ENCODE measurements around the gene GPR139. TPM values are rescaled to one million over a fixed set of nuclear protein-coding genes. Genes with fewer than 3 reads are reported as not detected.

The GPR139 gene
- total RNA-seq, 1 donor from 2014 or later: not detected

GRCh38 chr16:20053336-20053735 lies 20.4 kb downstream of the GPR139 start:
- no peak for DNase-seq

GRCh38 chr16:20051611-20052010 lies 22.1 kb downstream of the GPR139 start:
- DNase-seq: no peak

DNA sequence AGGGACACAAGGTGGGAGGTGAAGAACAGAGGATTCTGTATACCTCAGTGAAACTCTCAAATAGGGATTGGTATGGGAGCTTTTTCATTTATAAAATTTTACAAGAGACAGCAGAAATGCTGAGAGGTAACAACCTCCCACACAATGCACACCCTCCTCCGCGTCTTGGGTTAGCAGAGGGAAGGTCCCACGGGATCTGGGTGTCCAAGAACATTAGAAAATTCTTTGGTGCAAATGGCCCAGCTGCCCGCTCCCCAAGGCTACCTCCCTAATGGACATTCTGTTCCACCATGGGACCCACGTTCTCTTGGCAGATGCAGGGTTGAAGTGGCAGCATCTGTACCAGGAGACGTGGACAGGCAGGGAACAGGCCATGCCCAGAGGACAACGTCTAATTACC lies 22.5 kb downstream of the GPR139 start:
- no peak for DNase-seq

DNA sequence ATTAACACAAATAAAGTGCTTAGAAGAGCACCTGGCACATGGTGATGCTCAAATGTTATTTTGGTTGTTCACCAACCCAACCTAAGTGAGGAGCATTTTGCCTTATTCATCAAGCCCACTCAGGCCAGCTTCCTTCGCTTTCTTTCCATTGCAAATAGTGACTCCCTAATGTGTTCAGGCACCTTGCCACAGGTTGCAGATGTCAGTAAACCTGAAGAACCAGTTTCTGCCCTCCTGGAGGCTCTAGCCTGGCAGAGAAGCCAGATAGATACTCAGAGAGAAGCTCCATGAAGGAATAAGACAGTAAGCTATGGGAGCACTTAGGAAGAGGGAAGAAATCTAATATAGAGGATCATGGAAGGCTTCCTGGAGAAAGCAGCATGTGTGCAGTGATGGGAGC lies 23.9 kb downstream of the GPR139 start:
- no peak for DNase-seq

- DNase-seq: no peak
Measured at GRCh38 chr16:20045886-20046285, 27.8 kb downstream of the GPR139 start.

DNA sequence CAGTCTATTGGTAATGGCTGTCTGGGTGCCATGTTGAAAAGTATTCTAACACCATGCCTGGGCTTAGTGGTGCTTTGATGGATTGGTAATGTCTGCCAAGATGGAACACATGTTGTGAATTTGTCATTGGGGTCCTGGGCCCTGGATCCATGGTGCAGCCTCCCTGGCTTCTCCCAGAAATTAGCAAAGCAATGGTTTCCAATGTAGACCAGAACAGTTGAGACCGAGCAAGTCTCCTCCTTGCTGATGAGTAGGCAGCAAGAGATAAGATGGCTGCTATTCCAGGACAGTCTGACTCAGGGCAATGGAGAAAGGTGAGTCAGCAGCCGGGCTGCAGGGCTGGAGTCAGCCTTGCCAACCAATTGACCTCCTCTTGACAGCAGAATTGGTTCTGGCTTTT lies 30.8 kb downstream of the GPR139 start:
- no peak for DNase-seq

GRCh38 chr16:20041924-20042596 lies 31.6 kb downstream of the GPR139 start:
- DNase-seq: no peak

DNA sequence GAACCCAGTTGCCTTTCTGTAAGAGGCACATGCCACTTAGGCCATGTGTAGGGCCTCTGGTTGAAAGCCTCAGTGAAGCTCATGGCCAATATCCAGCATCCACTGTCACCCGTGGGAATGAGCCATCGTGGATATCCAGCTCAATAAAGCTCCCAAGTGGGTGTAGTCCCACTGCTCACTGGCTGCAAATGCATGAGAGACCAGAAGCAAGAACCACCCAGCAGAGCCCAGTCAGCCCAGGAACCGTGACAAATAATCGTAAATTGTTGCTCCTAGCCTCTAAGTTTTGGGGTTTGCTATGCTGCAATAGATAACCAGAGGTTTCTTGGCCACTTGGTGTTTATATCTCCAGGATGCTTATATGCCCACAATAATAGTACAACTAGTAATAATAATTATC lies 33.7 kb downstream of the GPR139 start:
- no peak for DNase-seq

GRCh38 chr16:20029611-20030010 lies 44.1 kb downstream of the GPR139 start:
- DNase-seq: no peak

- no peak for DNase-seq
Measured at GRCh38 chr16:20026361-20027072, 47.2 kb downstream of the GPR139 start.

DNA sequence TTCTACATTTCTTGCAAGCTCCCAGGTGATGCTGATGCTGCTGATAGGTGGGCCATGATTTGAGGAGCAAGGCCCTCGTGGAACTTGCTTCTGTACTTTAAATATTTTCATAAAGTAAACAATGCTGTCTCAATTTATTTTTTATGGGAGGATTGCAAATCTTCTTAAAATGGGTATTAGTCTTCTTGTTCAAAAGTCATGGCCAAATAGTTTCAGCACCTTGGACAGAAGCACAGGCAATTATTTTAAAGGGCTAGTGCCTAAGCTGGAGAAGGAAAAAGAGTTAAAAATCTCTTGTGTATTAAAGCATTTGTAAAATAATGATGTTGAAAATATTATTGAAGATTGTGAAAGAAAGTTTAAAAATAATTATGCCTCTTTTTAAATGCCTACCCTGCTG lies 50.5 kb downstream of the GPR139 start:
- no peak for DNase-seq

GRCh38 chr16:20020976-20021375 lies 52.7 kb downstream of the GPR139 start:
- DNase-seq: no peak

DNA sequence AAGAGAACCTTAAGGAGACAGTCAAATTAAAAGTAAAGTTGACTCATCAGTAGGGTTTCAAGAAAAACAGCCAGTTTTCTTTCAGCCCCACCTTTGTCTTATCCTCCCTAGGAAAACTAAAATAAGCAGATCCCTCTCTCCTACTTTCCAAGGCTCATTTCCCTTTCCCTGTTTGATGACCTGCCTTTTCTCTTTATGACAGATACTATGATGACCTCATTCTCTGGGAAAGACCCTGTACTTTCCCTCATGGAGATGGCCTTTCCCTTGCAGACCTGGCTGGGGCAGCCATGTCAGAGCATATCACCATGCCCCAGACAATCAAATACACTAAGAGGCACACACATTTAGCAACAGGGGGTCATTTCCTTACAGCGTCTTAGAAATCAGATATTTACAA lies 53.6 kb downstream of the GPR139 start:
- no peak for DNase-seq

DNA sequence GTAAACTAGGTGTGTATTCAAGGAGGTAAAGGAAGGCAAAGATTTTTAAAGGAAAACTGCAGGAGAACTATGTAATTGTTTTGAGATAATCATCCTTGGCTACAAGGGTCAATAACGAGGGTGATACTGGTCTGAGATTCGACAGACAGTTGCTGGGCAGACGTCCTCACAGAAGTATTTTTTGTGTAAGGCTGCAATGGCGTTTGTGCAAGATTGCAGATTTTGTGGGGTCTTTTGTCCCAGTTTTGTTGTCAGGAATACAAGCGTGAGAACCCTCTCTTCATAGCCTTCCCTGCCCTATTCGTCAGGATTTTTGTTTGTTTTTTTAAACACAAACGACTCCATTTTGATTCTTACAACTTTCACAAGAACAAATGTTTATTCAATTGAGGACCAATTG lies 57.5 kb downstream of the GPR139 start:
- DNase-seq: no peak

DNA sequence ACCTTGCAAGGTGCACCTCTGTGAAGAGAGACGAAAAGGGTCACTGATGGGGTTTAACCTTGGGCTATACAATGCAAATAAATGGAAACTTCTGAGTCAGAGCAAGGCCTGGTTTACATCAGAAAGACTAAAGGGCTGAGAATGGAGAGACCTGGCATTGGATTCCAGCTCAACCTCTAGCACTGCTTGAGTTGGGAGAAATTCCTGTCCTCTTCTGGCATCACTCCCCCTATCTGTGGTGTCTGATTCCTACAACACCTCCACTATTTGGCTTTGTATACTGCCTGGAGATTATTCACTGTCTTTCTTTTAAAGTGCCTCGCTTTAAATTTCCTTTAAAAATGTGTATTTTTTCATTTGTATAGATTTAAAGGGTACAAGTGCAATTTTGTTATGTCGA lies 68.8 kb downstream of the GPR139 start:
- DNase-seq: no peak

GRCh38 chr16:20002936-20003335 lies 70.8 kb downstream of the GPR139 start:
- no peak for DNase-seq

DNA sequence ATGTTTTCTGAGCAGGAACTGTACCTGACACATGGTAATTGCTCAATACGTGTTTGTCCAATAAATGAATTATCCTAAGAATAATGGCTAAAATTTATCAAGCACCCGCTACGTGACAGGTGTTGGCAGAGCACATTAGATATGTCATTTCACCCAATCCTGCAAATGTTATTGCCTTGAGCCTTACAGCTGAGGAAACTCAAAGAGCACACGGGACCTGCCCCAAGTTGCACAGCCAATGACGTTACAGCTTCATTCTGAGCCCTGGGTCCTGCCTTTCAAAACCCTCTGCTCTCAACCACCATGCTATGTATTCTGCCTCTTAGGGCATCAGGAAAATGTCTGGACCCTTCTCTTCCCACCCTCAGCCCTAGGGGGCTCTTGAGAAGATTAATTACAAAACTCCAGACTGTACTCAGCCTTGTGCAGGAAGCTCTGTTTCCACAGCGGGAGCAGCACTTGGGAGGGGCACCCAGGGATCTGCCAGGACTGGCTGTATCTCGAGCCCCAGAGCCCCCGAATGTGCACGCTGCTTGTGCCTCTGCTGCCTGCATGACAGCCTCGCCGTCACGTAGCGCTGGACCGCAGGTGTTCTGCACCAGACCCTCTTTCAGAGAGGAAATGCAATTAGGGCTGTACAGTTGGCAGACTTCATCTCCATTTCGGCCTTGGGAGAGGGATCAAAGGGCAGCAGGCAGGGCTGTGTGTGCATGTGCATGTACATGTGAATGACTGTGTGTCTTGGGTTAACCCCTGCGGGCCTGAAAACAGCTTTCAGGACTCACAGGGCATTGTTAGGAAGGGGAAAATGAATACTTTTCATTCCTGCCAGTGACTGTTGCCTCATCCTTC lies 71.6 kb downstream of the GPR139 start:
- DNase-seq: no peak

DNA sequence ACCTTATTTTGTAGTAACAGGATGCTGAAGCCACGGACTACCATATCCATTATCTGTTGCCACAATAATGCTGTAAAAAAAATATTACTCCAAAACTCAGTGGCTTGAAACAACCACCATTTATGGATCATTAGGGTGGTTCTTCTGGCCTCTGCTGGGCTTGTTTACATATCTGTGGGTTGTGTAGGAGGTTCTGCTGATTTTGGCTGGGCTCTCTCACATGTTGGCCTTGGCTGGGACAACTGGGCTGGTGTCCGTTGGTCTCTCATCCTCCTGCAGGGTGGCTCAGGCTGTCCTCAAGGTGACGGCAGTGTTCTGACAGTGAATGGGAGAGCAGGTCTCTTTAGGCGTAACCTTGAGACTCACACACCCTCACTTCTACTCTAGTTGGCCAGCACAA lies 76.0 kb downstream of the GPR139 start:
- no peak for DNase-seq

GRCh38 chr16:19997264-19997663 lies 76.4 kb downstream of the GPR139 start:
- no peak for DNase-seq

DNA sequence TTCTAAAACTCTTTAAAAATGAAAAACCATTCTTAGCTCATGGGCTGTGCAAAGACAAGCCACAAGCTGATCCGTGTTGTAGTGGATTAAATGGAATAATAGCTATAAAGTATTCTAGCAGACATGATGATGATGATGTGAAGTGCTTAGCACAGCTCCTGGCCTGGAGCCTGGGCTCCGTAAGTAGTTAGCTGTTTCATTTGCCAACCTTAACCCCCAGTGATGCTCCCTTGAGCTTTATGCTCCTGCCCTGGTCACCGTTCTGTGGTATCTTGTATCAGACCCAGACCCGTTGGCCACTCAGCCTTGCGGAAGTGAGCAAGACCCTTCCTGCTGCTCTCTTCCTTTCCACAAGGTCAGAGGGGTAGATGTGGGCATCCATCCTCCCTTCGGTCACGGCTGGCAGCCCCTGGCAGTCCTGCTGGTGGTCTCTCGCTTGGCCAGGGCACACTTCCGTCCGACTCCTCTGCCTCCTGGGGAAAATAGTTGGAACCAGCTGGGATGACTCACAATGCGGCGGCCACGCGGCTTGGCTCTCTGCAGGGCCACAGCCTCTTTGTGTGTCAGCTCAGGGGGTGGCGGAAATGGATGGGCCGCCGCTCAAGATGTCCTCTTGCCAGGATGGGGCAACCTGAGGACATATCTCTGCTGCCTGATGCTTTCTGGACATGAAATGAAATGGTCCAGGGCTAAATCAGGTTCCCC lies 79.1 kb downstream of the GPR139 start:
- DNase-seq: no peak

DNA sequence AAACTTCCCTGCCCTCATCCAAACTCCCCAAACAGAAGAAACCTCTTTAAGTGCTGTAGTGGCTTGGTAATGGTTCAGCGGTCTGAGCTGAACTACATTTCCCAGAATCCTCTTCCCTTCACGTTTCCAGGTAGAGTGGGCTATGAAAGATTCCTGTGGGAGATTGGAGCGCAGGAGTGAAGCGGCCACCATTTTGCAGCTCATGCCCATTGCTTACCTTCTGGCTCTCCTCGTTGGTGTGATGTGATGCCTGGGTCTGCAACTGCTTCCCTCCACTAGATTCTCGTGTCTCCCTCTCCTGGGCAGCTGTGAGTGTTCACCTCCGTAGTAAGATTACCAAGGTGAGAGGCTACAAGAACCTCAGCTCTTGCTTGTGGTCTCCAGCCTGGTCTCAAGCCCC lies 82.1 kb downstream of the GPR139 start:
- DNase-seq: no peak

- DNase-seq: no peak
Measured at GRCh38 chr16:19984135-19984534, 89.6 kb downstream of the GPR139 start.
